ENCODE measurements around the gene GREB1.

GREB1 gene

DNA sequence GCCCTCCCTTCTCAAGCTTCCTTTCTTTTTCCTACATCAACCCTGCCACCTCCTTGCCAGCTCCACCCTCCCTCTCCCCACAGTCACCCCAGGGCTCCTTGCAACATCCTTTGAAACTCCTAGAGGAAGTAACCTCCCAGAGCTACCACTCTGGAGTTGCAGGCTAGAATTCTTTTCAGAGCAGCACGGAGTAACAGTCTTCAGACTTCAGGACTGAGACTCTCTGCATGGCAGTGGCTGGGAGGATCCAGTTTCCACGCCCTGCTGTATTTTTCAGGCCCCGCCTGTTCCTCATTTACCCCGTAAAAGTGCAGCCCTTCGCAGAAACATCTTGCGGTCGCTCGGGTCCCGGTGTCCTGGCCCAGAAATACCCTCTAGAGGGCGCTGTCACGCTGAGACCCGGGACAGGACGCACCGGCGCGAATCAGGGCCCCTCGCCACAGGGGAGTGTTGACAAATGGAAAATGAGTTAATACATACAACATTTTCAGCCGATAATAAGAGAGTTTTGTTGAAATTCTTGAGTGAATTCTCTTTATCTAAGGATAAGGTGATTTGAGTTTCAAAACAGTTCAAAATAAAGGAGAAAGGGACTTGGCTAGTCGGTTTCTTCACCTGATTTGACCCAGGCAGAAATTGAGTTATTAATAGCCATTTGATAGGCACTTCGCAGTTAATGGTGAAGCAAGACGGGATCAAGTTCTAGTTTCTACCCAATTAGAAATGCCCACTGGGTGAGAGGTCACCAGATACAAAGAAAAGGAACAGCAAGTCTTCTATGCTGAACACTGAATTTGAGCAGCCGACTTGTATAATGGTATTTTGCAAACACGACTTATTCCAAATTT, 154.6 kb downstream of the GREB1 start:
- Histone ChIP-seq H3K4me3 (ENCODE audit: extremely low read depth, insufficient read depth, low read length, poor library complexity, severe bottlenecking) (peak overlapping the region; percentile 9), H3K36me3 (ENCODE audit: control insufficient read depth, insufficient read depth, low read length) (no peaks in the 10 kb centered on the region), H3K27ac (ENCODE audit: low read depth, low read length, severe bottlenecking) (peak overlapping the region; percentile 12), H3K9me3 (ENCODE audit: control insufficient read depth, low read length) (no peaks in the 10 kb centered on the region), H3K4me1 (ENCODE audit: control insufficient read depth, insufficient read depth, low read length, poor library complexity, severe bottlenecking) (peaks cover 4% of the 10 kb centered on the region)
- 16 to 22% methylated on average over 13 to 14 of the region's 23 CpGs for WGBS, 2 experiments (ENCODE audit: insufficient coverage in 2 of 2)

DNA sequence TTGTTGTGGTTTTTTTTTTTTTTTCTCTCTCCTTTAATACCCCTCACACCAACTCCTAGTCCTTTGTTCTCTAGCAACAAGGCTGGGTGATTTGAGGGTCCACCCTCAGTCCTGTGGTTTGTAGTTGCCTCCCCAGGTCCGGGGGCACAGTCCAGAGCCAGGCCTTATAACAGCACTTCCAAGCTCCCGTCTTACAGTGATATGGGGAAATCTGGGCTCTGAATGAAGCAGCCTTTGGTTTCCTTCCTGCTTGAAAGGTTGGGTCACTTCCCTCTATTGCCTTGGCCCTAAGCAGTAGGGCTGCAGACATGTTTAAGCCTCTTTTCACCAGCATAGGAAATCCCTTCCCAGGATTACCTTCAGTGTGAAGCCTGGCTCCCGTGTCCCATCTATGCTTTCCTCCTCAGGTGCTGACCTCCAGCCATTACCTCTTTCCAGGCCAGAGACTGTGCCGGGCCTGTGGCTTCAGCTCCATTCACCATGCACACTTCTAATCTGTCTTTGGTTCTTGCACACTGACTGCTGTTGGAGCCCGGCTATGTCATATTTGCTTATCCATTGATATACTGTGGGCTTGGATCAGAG, 157.3 kb downstream of the GREB1 start:
- H3K27ac ChIP-seq (ENCODE audit: low read depth, low read length, severe bottlenecking) = no peak overlapping the region
- H3K4me1 ChIP-seq (ENCODE audit: control insufficient read depth, insufficient read depth, low read length, poor library complexity, severe bottlenecking) = peaks cover 4% of the 10 kb centered on the region
- no peak overlapping the region for H3K4me3 ChIP-seq (ENCODE audit: extremely low read depth, insufficient read depth, low read length, poor library complexity, severe bottlenecking)
- H3K9me3 ChIP-seq (ENCODE audit: control insufficient read depth, low read length) = no peaks in the 10 kb centered on the region
- H3K36me3 ChIP-seq (ENCODE audit: control insufficient read depth, insufficient read depth, low read length) = no peaks in the 10 kb centered on the region
- 90 to 98% methylated on average over 2 to 4 of the region's 5 CpGs for WGBS, 2 experiments (ENCODE audit: insufficient coverage in 2 of 2)

Measured in mesodermal cell (in vitro differentiated cells).